ENCODE data around the gene CAMK1D.

The CAMK1D gene

GRCh38 chr10:12613136-12613535 is 263.8 kb downstream of the CAMK1D start:
- H3K27me3 Mint-ChIP-seq: no peaks in the 10 kb centered on the region
- ATAC-seq: no peak

GRCh38 chr10:12614177-12614995 is 265.0 kb downstream of the CAMK1D start:
- Mint-ChIP-seq H3K27me3 (no peaks in the 10 kb centered on the region), H3K4me3 (no peak overlapping the region), H3K9me3 (no peaks in the 10 kb centered on the region), H3K36me3 (ENCODE audit: low read depth) (peaks cover 2% of the 10 kb centered on the region), H3K4me1 (peaks cover 6% of the 10 kb centered on the region), H3K27ac (no peak overlapping the region)
- ATAC-seq (no peak), DNase-seq (no peak)

More at GRCh38 chr10:12613136-12613535, 263.8 kb downstream of the CAMK1D start:
- no peak for DNase-seq
- no peaks in the 10 kb centered on the region for H3K9me3 Mint-ChIP-seq
- no peak overlapping the region for H3K4me3 Mint-ChIP-seq
- H3K4me1 Mint-ChIP-seq: peaks cover 6% of the 10 kb centered on the region
- peaks cover 2% of the 10 kb centered on the region for H3K36me3 Mint-ChIP-seq (ENCODE audit: low read depth)
- H3K27ac Mint-ChIP-seq: no peak overlapping the region

GRCh38 chr10:12615296-12616220 is 266.2 kb downstream of the CAMK1D start:
- DNase-seq (no peak), ATAC-seq (no peak)
- peaks cover 2% of the 10 kb centered on the region for H3K36me3 Mint-ChIP-seq (ENCODE audit: low read depth)
- no peak overlapping the region for H3K4me3 Mint-ChIP-seq
- no peak overlapping the region for H3K27ac Mint-ChIP-seq
- H3K27me3 Mint-ChIP-seq: no peaks in the 10 kb centered on the region
- no peaks in the 10 kb centered on the region for H3K9me3 Mint-ChIP-seq
- peaks cover 11% of the 10 kb centered on the region for H3K4me1 Mint-ChIP-seq

- Mint-ChIP-seq H3K4me3 (no peak overlapping the region), H3K27me3 (no peaks in the 10 kb centered on the region), H3K4me1 (peaks cover 11% of the 10 kb centered on the region), H3K9me3 (no peaks in the 10 kb centered on the region), H3K27ac (peak overlapping the region; percentile 52), H3K36me3 (ENCODE audit: low read depth) (peaks cover under 1% of the 10 kb centered on the region)
- DNase-seq (no peak), ATAC-seq (no peak)
Observed at GRCh38 chr10:12617191-12618175, 268.1 kb downstream of the CAMK1D start.

GRCh38 chr10:12622016-12622415 is 272.7 kb downstream of the CAMK1D start:
- H3K27ac Mint-ChIP-seq: no peak overlapping the region
- no peaks in the 10 kb centered on the region for H3K9me3 Mint-ChIP-seq
- no peaks in the 10 kb centered on the region for H3K27me3 Mint-ChIP-seq
- H3K36me3 Mint-ChIP-seq (ENCODE audit: low read depth): peaks cover 1% of the 10 kb centered on the region
- no peak for ATAC-seq
- no peak overlapping the region for H3K4me3 Mint-ChIP-seq
- peaks cover 9% of the 10 kb centered on the region for H3K4me1 Mint-ChIP-seq
- DNase-seq: no peak

GRCh38 chr10:12622691-12623090 is 273.3 kb downstream of the CAMK1D start:
- DNase-seq (no peak), ATAC-seq (no peak)
- no peaks in the 10 kb centered on the region for H3K27me3 Mint-ChIP-seq
- peaks cover 7% of the 10 kb centered on the region for H3K4me1 Mint-ChIP-seq
- H3K27ac Mint-ChIP-seq: no peak overlapping the region
- no peaks in the 10 kb centered on the region for H3K9me3 Mint-ChIP-seq
- H3K36me3 Mint-ChIP-seq (ENCODE audit: low read depth): peaks cover 1% of the 10 kb centered on the region
- H3K4me3 Mint-ChIP-seq: no peak overlapping the region

GRCh38 chr10:12625393-12626023 is 276.2 kb downstream of the CAMK1D start:
- no peak for ATAC-seq
- no peaks in the 10 kb centered on the region for H3K9me3 Mint-ChIP-seq

GRCh38 chr10:12628153-12628552 is 278.8 kb downstream of the CAMK1D start:
- no peaks in the 10 kb centered on the region for H3K9me3 Mint-ChIP-seq
- no peak for ATAC-seq
- peaks cover 15% of the 10 kb centered on the region for H3K4me1 Mint-ChIP-seq
- peaks cover 1% of the 10 kb centered on the region for H3K36me3 Mint-ChIP-seq (ENCODE audit: low read depth)
- DNase-seq: no peak
- H3K27me3 Mint-ChIP-seq: no peaks in the 10 kb centered on the region
- no peak overlapping the region for H3K4me3 Mint-ChIP-seq
- no peak overlapping the region for H3K27ac Mint-ChIP-seq

More at GRCh38 chr10:12625393-12626023, 276.2 kb downstream of the CAMK1D start:
- no peak for DNase-seq
- no peaks in the 10 kb centered on the region for H3K27me3 Mint-ChIP-seq
- H3K36me3 Mint-ChIP-seq (ENCODE audit: low read depth): peaks cover 1% of the 10 kb centered on the region
- H3K27ac Mint-ChIP-seq: no peak overlapping the region
- no peak overlapping the region for H3K4me3 Mint-ChIP-seq
- H3K4me1 Mint-ChIP-seq: peaks cover 13% of the 10 kb centered on the region

- H3K4me1 Mint-ChIP-seq: peaks cover 17% of the 10 kb centered on the region
- H3K4me3 Mint-ChIP-seq: no peak overlapping the region
Observed at GRCh38 chr10:12628964-12629766, 279.8 kb downstream of the CAMK1D start.

GRCh38 chr10:12629767-12630165 is 280.4 kb downstream of the CAMK1D start:
- no peak for ATAC-seq
- Mint-ChIP-seq H3K27me3 (no peaks in the 10 kb centered on the region), H3K4me1 (peaks cover 23% of the 10 kb centered on the region), H3K4me3 (no peak overlapping the region), H3K27ac (no peak overlapping the region), H3K9me3 (no peaks in the 10 kb centered on the region), H3K36me3 (ENCODE audit: low read depth) (peaks cover 1% of the 10 kb centered on the region)
- no peak for DNase-seq

More at GRCh38 chr10:12628964-12629766, 279.8 kb downstream of the CAMK1D start:
- no peaks in the 10 kb centered on the region for H3K27me3 Mint-ChIP-seq
- H3K9me3 Mint-ChIP-seq: no peaks in the 10 kb centered on the region
- DNase-seq: no peak
- peaks cover 1% of the 10 kb centered on the region for H3K36me3 Mint-ChIP-seq (ENCODE audit: low read depth)
- no peak for ATAC-seq
- H3K27ac Mint-ChIP-seq: no peak overlapping the region

GRCh38 chr10:12631216-12631615 is 281.9 kb downstream of the CAMK1D start:
- Mint-ChIP-seq H3K9me3 (no peaks in the 10 kb centered on the region), H3K4me1 (peaks cover 37% of the 10 kb centered on the region), H3K4me3 (no peak overlapping the region), H3K27ac (no peak overlapping the region), H3K36me3 (ENCODE audit: low read depth) (no peaks in the 10 kb centered on the region), H3K27me3 (no peaks in the 10 kb centered on the region)
- ATAC-seq (no peak), DNase-seq (no peak)

GRCh38 chr10:12631787-12632562 is 282.6 kb downstream of the CAMK1D start:
- ATAC-seq (no peak), DNase-seq (no peak)
- Mint-ChIP-seq H3K9me3 (no peaks in the 10 kb centered on the region), H3K27me3 (no peaks in the 10 kb centered on the region), H3K4me1 (peaks cover 44% of the 10 kb centered on the region), H3K36me3 (ENCODE audit: low read depth) (no peaks in the 10 kb centered on the region), H3K27ac (no peak overlapping the region), H3K4me3 (no peak overlapping the region)

All from activated naive CD8-positive, alpha-beta T cell treated with anti-CD3 and anti-CD28 coated beads, Interleukin-2, amount 50 U/mL, for 24 hours (primary cell).